ENCODE data around the gene SP7. TPM values are rescaled to one million over a fixed set of nuclear protein-coding genes. Genes with fewer than 3 reads are reported as not detected.
A peak's percentile ranks its signal among the peaks of the same experiment; 100 is the strongest.

Gene SP7
- total and polyA plus RNA-seq, 2 donors (not counting 3 experiments of a cell fraction or from before 2014, with no cell fraction given), result not detected

- POLR2A ChIA-PET, result interaction anchor here (1.2 kb wide), 1 partner anchor 31 kb away, joined by 3 read pairs; no protein-coding TSS in a partner anchor
- no TSS peak for BruUV-seq (replicated peaks)
- dilution Hi-C loops (cut with MboI; ENCODE audit: extremely low pct_ligation_motif_present, low sequenced_read_pairs), result no loop called here
Measured at GRCh38 chr12:53347905-53348304, 11.8 kb upstream of the SP7 start.

GRCh38 chr12:53346491-53346890 lies 10.3 kb upstream of the SP7 start:
- Histone ChIP-seq H2AFZ (ENCODE audit: low read depth, low read length) (peak overlapping the region; percentile 93), H3K9me1 (replicated peaks; ENCODE audit: control insufficient read depth, extremely low read depth, insufficient read depth, low read length) (no peaks in the 10 kb centered on the region), H3K79me2 (ENCODE audit: control insufficient read depth, insufficient read depth, low read length) (no peaks in the 10 kb centered on the region), H4K20me1 (replicated peaks; ENCODE audit: control insufficient read depth, extremely low read depth, insufficient read depth, low read length) (no peaks in the 10 kb centered on the region), H3K9ac (replicated peaks; ENCODE audit: extremely low read depth, insufficient read depth, low read length) (no peak overlapping the region), H3K4me1 (ENCODE audit: control insufficient read depth, extremely low read depth, insufficient read depth, low read length) (peaks cover 13% of the 10 kb centered on the region), H3K4me2 (ENCODE audit: insufficient read depth, low read length) (no peak overlapping the region), H3K27ac (ENCODE audit: insufficient read depth, low read depth, low read length) (no peak overlapping the region), H3K36me3 (ENCODE audit: control insufficient read depth in 2 of 2, extremely low read depth in 1 of 2, insufficient read depth in 2 of 2, low read length in 2 of 2) (no peaks in the 10 kb centered on the region), H3K9me3 (replicated peaks; ENCODE audit: control insufficient read depth, insufficient read depth, low read length) (no peaks in the 10 kb centered on the region), H3K4me3 (replicated peaks in 1 of 3; ENCODE audit: insufficient read depth in 1 of 3, low read depth in 1 of 3, low read length in 3 of 3) (no peak overlapping the region), H3K27me3 (ENCODE audit: control insufficient read depth in 2 of 2, insufficient read depth in 2 of 2, low read length in 2 of 2) (no peaks in the 10 kb centered on the region)
- no peak for TF ChIP-seq GATA2 (IDR thresholded peaks at IDR 0.05; ENCODE audit: insufficient read depth, insufficient read length, low read depth, low read length)
- TF ChIP-seq MAX (IDR thresholded peaks at IDR 0.05; ENCODE audit: insufficient read depth, insufficient read length), result no peak
- no peak for TF ChIP-seq POLR2AphosphoS5 (IDR thresholded peaks at IDR 0.05; ENCODE audit: insufficient read depth, low read depth, low read length)
- no peak for TF ChIP-seq FOS (IDR thresholded peaks at IDR 0.05; ENCODE audit: borderline replicate concordance, insufficient read depth, low read length)
- TF ChIP-seq CTCF (IDR thresholded peaks at IDR 0.05; ENCODE audit: extremely low read depth in 1 of 2, insufficient read depth in 1 of 2, low read depth in 1 of 2, low read length in 2 of 2), result no peak
- no peak for TF ChIP-seq EZH2 (IDR thresholded peaks at IDR 0.05; ENCODE audit: borderline replicate concordance, low read depth, low read length, severe bottlenecking)
- no peak for TF ChIP-seq JUN (IDR thresholded peaks at IDR 0.05; ENCODE audit: borderline replicate concordance, insufficient read depth, insufficient read length, low read depth)
- no peak for TF ChIP-seq MYC (IDR thresholded peaks at IDR 0.05; ENCODE audit: low read depth, low read length)
- no peak for TF ChIP-seq POLR2A (IDR thresholded peaks at IDR 0.05; ENCODE audit: low read depth, low read length)
- peak; percentile 28 for FAIRE-seq
- dilution Hi-C loops (cut with MboI; ENCODE audit: extremely low pct_ligation_motif_present, low sequenced_read_pairs), result no loop called here
- no peak for DNase-seq (ENCODE audit: low read depth, low spot score)
- BruUV-seq (replicated peaks), result no TSS peak
- POLR2A ChIA-PET, result no interaction called here
- CTCF ChIA-PET, result interaction anchor here (1.3 to 4.5 kb wide), 5 partner anchors 20 to 132 kb away, joined by 3 to 225 read pairs (median 47); partner anchors contain the start of gene AAAS
- intact Hi-C loops (cut with micrococcal nuclease), result no loop called here

More at GRCh38 chr12:53347905-53348304, 11.8 kb upstream of the SP7 start:
- CTCF ChIA-PET, result interaction anchor here (1.1 to 1.9 kb wide), 5 partner anchors 26 to 78 kb away, joined by 3 to 14 read pairs (median 4); partner anchors contain the start of gene AAAS
- H3K9me1 ChIP-seq (replicated peaks; ENCODE audit: control insufficient read depth, extremely low read depth, insufficient read depth, low read length), result no peaks in the 10 kb centered on the region
- no peak overlapping the region for H3K4me3 ChIP-seq (replicated peaks in 1 of 3; ENCODE audit: insufficient read depth in 1 of 3, low read depth in 1 of 3, low read length in 3 of 3)
- H3K79me2 ChIP-seq (ENCODE audit: control insufficient read depth, insufficient read depth, low read length), result no peaks in the 10 kb centered on the region
- no peak for DNase-seq (ENCODE audit: low read depth, low spot score)
- H4K20me1 ChIP-seq (replicated peaks; ENCODE audit: control insufficient read depth, extremely low read depth, insufficient read depth, low read length), result no peaks in the 10 kb centered on the region
- no peak overlapping the region for H2AFZ ChIP-seq (ENCODE audit: low read depth, low read length)
- intact Hi-C loops (cut with micrococcal nuclease), result no loop called here
- no peak for TF ChIP-seq MAX (IDR thresholded peaks at IDR 0.05; ENCODE audit: insufficient read depth, insufficient read length)
- H3K9me3 ChIP-seq (replicated peaks; ENCODE audit: control insufficient read depth, insufficient read depth, low read length), result no peaks in the 10 kb centered on the region
- H3K4me2 ChIP-seq (ENCODE audit: insufficient read depth, low read length), result no peak overlapping the region
- H3K36me3 ChIP-seq (ENCODE audit: control insufficient read depth in 2 of 2, extremely low read depth in 1 of 2, insufficient read depth in 2 of 2, low read length in 2 of 2), result no peaks in the 10 kb centered on the region
- no peak for FAIRE-seq
- peaks cover 13% of the 10 kb centered on the region for H3K4me1 ChIP-seq (ENCODE audit: control insufficient read depth, extremely low read depth, insufficient read depth, low read length)
- no peak overlapping the region for H3K9ac ChIP-seq (replicated peaks; ENCODE audit: extremely low read depth, insufficient read depth, low read length)
- no peak overlapping the region for H3K27ac ChIP-seq (ENCODE audit: insufficient read depth, low read depth, low read length)
- H3K27me3 ChIP-seq (ENCODE audit: control insufficient read depth in 2 of 2, insufficient read depth in 2 of 2, low read length in 2 of 2), result no peaks in the 10 kb centered on the region

All from endothelial cell of umbilical vein (primary cell).